H1 (cell line): ENCODE data around the gene GADD45A. TPM values are rescaled to one million over a fixed set of nuclear protein-coding genes. Genes with fewer than 3 reads are reported as not detected.

Experiments
- CTCF ChIA-PET: fragments of 300-600 bp; sonication (Branson Sonifier 250); formaldehyde crosslinking; loops from one replicate; lab custom pipeline; 2021; ENCODE audit not compliant: partially characterized antibody; lab: Charles Lee
- POLR2A ChIA-PET: fragments of 300-600 bp; sonication (Branson Sonifier 250); formaldehyde crosslinking; loops from one replicate; lab custom pipeline; 2021; ENCODE audit warnings: inconsistent platforms; ENCODE audit not compliant: partially characterized antibody; lab: Charles Lee
- DNase-seq, 2 experiments: peaks; one replicate each; pipeline versions ENCODE4 v3.0.0 to v3.0.0-alpha.2; 2010 to 2022; ENCODE audit warnings: low spot score in 2 of 2, low read depth in 1 of 2, mixed read lengths in 1 of 2
- FAIRE-seq: peaks from 2 replicates; lab custom pipeline; 2011; peaks lifted over from hg19 to GRCh38; lab: Jason Lieb, UNC
- H2AFZ ChIP-seq: 2 replicates; pipeline ENCODE4 v1.8.1; 2012; ENCODE audit warnings: low read length, inconsistent platforms
- H2AK5ac ChIP-seq: 2 replicates; pipeline ENCODE4 v1.6.1; 2013; ENCODE audit warnings: low read depth, low read length
- H2BK120ac ChIP-seq: replicated peaks from 2 replicates; pipeline ENCODE3; 2013; ENCODE audit warnings: low read depth, low read length, inconsistent platforms
- H2BK12ac ChIP-seq: 2 replicates; pipeline ENCODE4 v1.6.1; 2013; ENCODE audit warnings: low read depth, low read length
- H2BK15ac ChIP-seq: 2 replicates; pipeline ENCODE4 v1.6.1; 2013; ENCODE audit warnings: low read length
- H2BK20ac ChIP-seq: 2 replicates; pipeline ENCODE4 v1.6.1; 2013; ENCODE audit warnings: low read length
- H2BK5ac ChIP-seq: 2 replicates; pipeline ENCODE4 v1.6.1; 2013; ENCODE audit warnings: low read depth, low read length
- H3K14ac ChIP-seq: 2 replicates; pipeline ENCODE4 v1.6.1; 2013; ENCODE audit warnings: inconsistent platforms; ENCODE audit not compliant: insufficient read length
- H3K18ac ChIP-seq: 2 replicates; pipeline ENCODE4 v1.6.1; 2013; ENCODE audit warnings: low read length; ENCODE audit errors: extremely low read depth
- H3K23ac ChIP-seq: 2 replicates; pipeline ENCODE4 v1.6.1; 2013; ENCODE audit warnings: inconsistent platforms; ENCODE audit not compliant: insufficient read length
- H3K23me2 ChIP-seq: 2 replicates; pipeline ENCODE4 v1.6.1; 2013; ENCODE audit warnings: low read depth, low read length
- H3K27ac ChIP-seq: 2 replicates; pipeline ENCODE4 v1.6.1; 2011; ENCODE audit warnings: low read depth, low read length, inconsistent platforms
- H3K27me3 ChIP-seq, 4 experiments: replicated peaks in 1 of 4; 1 replicate in 1 of 4; 2 replicates in 3 of 4; pipeline versions ENCODE4 v1.6.1 to v1.8.1; 2011 to 2013; ENCODE audit warnings: low read length in 3 of 4, mild to moderate bottlenecking in 3 of 4, inconsistent platforms in 2 of 4, mixed read lengths in 2 of 4, moderate library complexity in 1 of 4; ENCODE audit not compliant: control insufficient read depth in 3 of 4, insufficient read depth in 3 of 4; ENCODE audit errors: extremely low read depth in 1 of 4
- H3K36me3 ChIP-seq, 4 experiments: 2 replicates each; pipeline versions ENCODE4 v1.6.1 to v1.8.1; 2011 to 2013; ENCODE audit warnings: mild to moderate bottlenecking in 4 of 4, low read length in 3 of 4, moderate library complexity in 2 of 4, control low read depth in 1 of 4, inconsistent platforms in 1 of 4; ENCODE audit not compliant: insufficient read depth in 4 of 4, control insufficient read depth in 2 of 4
- H3K4ac ChIP-seq: replicated peaks from 2 replicates; pipeline ENCODE3; 2013; ENCODE audit warnings: low read length, low read depth, mixed read lengths, inconsistent platforms; ENCODE audit not compliant: insufficient read length
- H3K4me1 ChIP-seq, 4 experiments: replicated peaks in 1 of 4; 1 replicate in 1 of 4; 2 replicates in 3 of 4; pipeline versions ENCODE4 v1.6.1 to v1.8.1; 2011 to 2013; ENCODE audit warnings: low read length in 3 of 4, inconsistent platforms in 2 of 4, mixed read lengths in 1 of 4; ENCODE audit not compliant: insufficient read depth in 4 of 4, control insufficient read depth in 3 of 4
- H3K4me2 ChIP-seq, 2 experiments: 2 replicates each; pipeline versions ENCODE4 v1.6.1 to v1.8.1; 2011 to 2013; ENCODE audit warnings: low read depth in 2 of 2, low read length in 2 of 2, control low read depth in 1 of 2, inconsistent platforms in 1 of 2, mild to moderate bottlenecking in 1 of 2; ENCODE audit not compliant: insufficient read depth in 1 of 2
- H3K4me3 ChIP-seq, 4 experiments: fragments of 200-600, 300-600 bp in 1 of 4; sonication (generic), shearing (Covaris generic), sonication (Bioruptor Twin) in 1 of 4; 2 replicates each; pipeline versions ENCODE4 v1.5.1 to v1.8.1; 2011 to 2016; ENCODE audit warnings: low read length in 4 of 4, low read depth in 3 of 4, control low read depth in 2 of 4, inconsistent platforms in 2 of 4, mild to moderate bottlenecking in 2 of 4, mixed read lengths in 1 of 4, moderate library complexity in 1 of 4; ENCODE audit not compliant: insufficient read depth in 2 of 4; ENCODE audit errors: extremely low read depth in 1 of 4
- H3K56ac ChIP-seq: replicated peaks from 2 replicates; pipeline ENCODE3; 2013; ENCODE audit warnings: low read depth, mild to moderate bottlenecking, mixed read lengths, low read length, inconsistent platforms; ENCODE audit not compliant: insufficient read length
- H3K79me1 ChIP-seq: 2 replicates; pipeline ENCODE4 v1.6.1; 2013; ENCODE audit warnings: low read depth, low read length, control low read depth
- H3K79me2 ChIP-seq, 2 experiments: 2 replicates each; pipeline versions ENCODE4 v1.6.1 to v1.8.1; 2012 to 2013; ENCODE audit warnings: low read length in 2 of 2, mild to moderate bottlenecking in 2 of 2, inconsistent platforms in 1 of 2; ENCODE audit not compliant: insufficient read depth in 2 of 2, control insufficient read depth in 1 of 2
- H3K9ac ChIP-seq, 4 experiments: replicated peaks in 1 of 4; 1 replicate in 1 of 4; 2 replicates in 3 of 4; pipeline versions ENCODE4 v1.6.1 to v1.8.1; 2011 to 2013; ENCODE audit warnings: low read depth in 3 of 4, low read length in 3 of 4, control low read depth in 2 of 4, mild to moderate bottlenecking in 2 of 4, moderate library complexity in 2 of 4, inconsistent platforms in 1 of 4; ENCODE audit errors: extremely low read depth in 1 of 4
- H3K9me3 ChIP-seq, 2 experiments: 2 replicates each; pipeline versions ENCODE4 v1.6.1 to v1.8.1; 2012 to 2013; ENCODE audit warnings: mild to moderate bottlenecking in 2 of 2, moderate library complexity in 2 of 2, control low read depth in 1 of 2, inconsistent platforms in 1 of 2, low read depth in 1 of 2, low read length in 1 of 2, mixed read lengths in 1 of 2; ENCODE audit not compliant: insufficient read depth in 2 of 2
- H4K20me1 ChIP-seq, 2 experiments: replicated peaks in 1 of 2; 2 replicates each; pipeline versions ENCODE3 to v1.8.1; 2011 to 2013; ENCODE audit warnings: inconsistent platforms in 2 of 2, low read length in 2 of 2, mild to moderate bottlenecking in 1 of 2; ENCODE audit not compliant: insufficient read depth in 2 of 2, control insufficient read depth in 1 of 2
- H4K5ac ChIP-seq: 2 replicates; pipeline ENCODE4 v1.6.1; 2013; ENCODE audit warnings: low read length, low read depth, mixed read lengths, inconsistent platforms; ENCODE audit not compliant: insufficient read length
- H4K8ac ChIP-seq: 2 replicates; pipeline ENCODE4 v1.8.0; 2013; ENCODE audit warnings: mild to moderate bottlenecking, moderate library complexity, low read length, inconsistent platforms; ENCODE audit not compliant: insufficient read depth; ENCODE audit errors: extremely low read depth
- H4K91ac ChIP-seq: replicated peaks from 2 replicates; pipeline ENCODE3; 2013; ENCODE audit warnings: low read length, mixed read lengths, inconsistent platforms; ENCODE audit not compliant: insufficient read length
- CBX5 ChIP-seq: fragments of 300-800, 300-1000 bp; sonication (generic); IDR thresholded peaks from 2 replicates; pipeline ENCODE4 v1.7.1; 2016; ENCODE audit warnings: antibody characterized with exemption, low read length, low read depth
- GTF2F1 ChIP-seq: IDR thresholded peaks from 2 replicates; pipeline ENCODE4 v1.6.1; 2012; ENCODE audit warnings: low read depth, low read length, improper control_type of control experiment, borderline replicate concordance
- KDM1A ChIP-seq: fragments of 200-600, 300-600 bp; sonication (generic); IDR thresholded peaks from 2 replicates; pipeline ENCODE4 v1.7.1; 2016; ENCODE audit warnings: mild to moderate bottlenecking, low read length, borderline replicate concordance
- KDM5A ChIP-seq: fragments of 200-600 bp; IDR thresholded peaks from 2 replicates; pipeline ENCODE4 v1.7.1; 2012; ENCODE audit warnings: mild to moderate bottlenecking, low read length, inconsistent platforms, mixed read lengths
- RXRA ChIP-seq: IDR thresholded peaks from 2 replicates; pipeline ENCODE4 v1.6.1; 2011; ENCODE audit warnings: low read depth, mild to moderate bottlenecking, low read length, moderate library complexity; ENCODE audit not compliant: insufficient read depth
- SIN3A ChIP-seq, 2 experiments: IDR thresholded peaks in 1 of 2; conservative IDR thresholded peaks in 1 of 2; 2 replicates each; pipeline ENCODE4 v1.6.1; 2011 to 2012; ENCODE audit warnings: low read length in 2 of 2, improper control_type of control experiment in 1 of 2, low read depth in 1 of 2, mild to moderate bottlenecking in 1 of 2
- TAF7 ChIP-seq: optimal IDR thresholded peaks from 2 replicates; pipeline ENCODE3; 2011; ENCODE audit warnings: low read depth, mild to moderate bottlenecking, inconsistent platforms, low read length, moderate library complexity, borderline replicate concordance
- TEAD4 ChIP-seq: IDR thresholded peaks from 2 replicates; pipeline ENCODE4 v1.6.1; 2012; ENCODE audit warnings: low read depth, low read length, inconsistent platforms, mixed read lengths
- WGBS, 2 experiments: shearing (Covaris generic) in 1 of 2; methylation state at CpG; one replicate each; pipeline versions ENCODE4 v1.1.6 to v1.1.7; 2013 to 2015; ENCODE audit warnings: low lambda C conversion rate in 2 of 2, mixed read lengths in 2 of 2, inconsistent platforms in 1 of 2, low coverage in 1 of 2, missing lambda C conversion rate in 1 of 2; ENCODE audit not compliant: insufficient replicate concordance in 2 of 2, insufficient coverage in 1 of 2, insufficient read length in 1 of 2; ENCODE audit errors: extremely low coverage in 1 of 2, missing lambda C conversion rate in 1 of 2; 5-methylcytosine and 5-hydroxymethylcytosine counted together
- polyA plus RNA-seq, 7 experiments: library from polyadenylated mRNA; depleted of rRNA in 3 of 7; stranded (reverse) in 5 of 7; unstranded in 2 of 7; fragments of >200 nt in 5 of 7; fragments of 200-250 nt in 2 of 7; gene quantifications; 1 replicate in 5 of 7; 2 replicates in 1 of 7; 4 replicates in 1 of 7; pipeline versions ENCODE4 v1.2.1 to v1.2.3, GENCODE V29; 2011 to 2013; ENCODE audit warnings: missing spikeins in 2 of 7, mixed read lengths in 2 of 7
- total RNA-seq: library from RNA; stranded (reverse); fragmentation: NEBNext Ultra II Directional; extraction: Animal tissue kit (Norgen Biotek cat#: 25700); gene quantifications from 2 replicates; pipeline ENCODE4 v1.2.1, GENCODE V29; 2021
- TF ChIP-seq, protein P1 (sequence below), 3 experiments: IDR thresholded peaks; 1 replicate in 2 of 3; 2 replicates in 1 of 3; pipeline versions ENCODE4 v1.5.1 to v1.6.1; 2011; ENCODE audit warnings: low read length in 3 of 3, mild to moderate bottlenecking in 3 of 3, inconsistent platforms in 2 of 3, low read depth in 1 of 3, moderate library complexity in 1 of 3; ENCODE audit not compliant: insufficient read depth in 1 of 3; ENCODE audit errors: control extremely low read depth in 1 of 3

Gene GADD45A
- total and polyA plus RNA-seq, 2 of the 8 experiments (the other 6 are each of a cell fraction or from before 2014, with no cell fraction given) = 7.6 to 15.6 TPM

DNA sequence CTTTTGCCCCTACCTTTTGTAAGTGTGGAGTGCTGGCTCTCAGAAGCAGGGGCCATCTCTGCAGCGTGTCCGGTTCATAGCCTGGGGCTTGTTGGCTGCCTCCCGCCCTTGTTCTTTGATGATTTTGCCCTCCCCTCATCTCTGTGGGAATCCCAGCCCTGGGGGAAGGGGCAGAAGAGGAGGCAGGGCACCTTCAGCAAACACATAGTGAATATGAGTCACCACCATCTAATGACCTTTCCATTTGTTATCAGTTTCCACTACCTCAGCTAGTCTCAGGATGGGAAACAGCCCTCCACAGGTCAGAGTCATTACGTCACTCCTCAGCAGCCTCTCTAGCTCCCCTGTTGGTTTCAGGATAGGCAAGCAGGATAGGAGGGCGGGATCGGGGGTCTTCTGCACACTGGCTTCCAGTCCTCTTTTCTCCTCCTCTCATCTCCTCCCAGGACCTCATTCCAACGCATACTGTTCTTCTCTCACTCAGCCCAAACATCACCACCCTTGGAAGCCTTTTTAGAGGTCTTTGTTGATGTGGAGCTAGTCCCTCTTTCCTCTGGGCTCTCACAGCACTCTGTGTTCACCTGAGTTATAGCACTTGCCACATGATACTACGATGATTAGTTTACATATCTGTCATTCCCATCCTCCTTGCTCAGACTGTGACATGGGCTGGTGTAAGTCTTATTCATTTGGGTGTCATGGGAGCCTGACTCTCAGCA is 15.8 kb downstream of the GADD45A start:
- Histone ChIP-seq H2AK5ac (0 out of 2 replicates have a peak overlapping the region, but pooled peaks have one; percentile 20), H2BK15ac (no peak overlapping the region), H2AFZ (no peak overlapping the region), H3K79me1 (no peaks in the 10 kb centered on the region), H3K79me2 (no peaks in the 10 kb centered on the region), H4K91ac (no peak overlapping the region), H3K14ac (no peak overlapping the region), H2BK120ac (no peak overlapping the region), H2BK20ac (no peak overlapping the region), H3K4me1 (peaks cover 0 to 3% (median 0%) of the 10 kb centered on the region in 4 experiments; a peak in 2 of 7 replicates), H3K23ac (no peak overlapping the region), H4K20me1 (no peaks in the 10 kb centered on the region), H2BK5ac (no peak overlapping the region), H3K9me3 (no peaks in the 10 kb centered on the region), H2BK12ac (no peak overlapping the region), H3K4me2 (no peak overlapping the region), H3K18ac (no peak overlapping the region), H3K4ac (no peak overlapping the region), H3K36me3 (no peaks in the 10 kb centered on the region; a peak in 1 of 8 replicates), H4K8ac (0 out of 2 replicates have a peak overlapping the region, but pooled peaks have one; percentile 47), H3K4me3 (no peak overlapping the region), H3K27ac (no peak overlapping the region), H3K23me2 (no peaks in the 10 kb centered on the region), H4K5ac (no peak overlapping the region), H3K56ac (no peak overlapping the region), H3K27me3 (no peaks in the 10 kb centered on the region), H3K9ac (no peak overlapping the region)
- ChIA-PET CTCF (interaction anchor here (0.6 to 2.7 kb wide), 23 partner anchors 8 to 172 kb away, joined by 3 to 12 read pairs (median 4); no protein-coding TSS in a partner anchor), POLR2A (interaction anchor here (0.9 to 1.7 kb wide), 3 partner anchors 12 to 16 kb away, joined by 4 to 6 read pairs (median 5); partner anchors contain the start of gene GADD45A)
- FAIRE-seq = peak; percentile 7
- WGBS, 2 experiments = 85% methylated on average over 8 of the region's 8 CpGs; no CpG with 5 or more reads in 1 of the 2 experiments
- peak in 1 of 2 experiments; percentile 31 for DNase-seq
- no peak for TF ChIP-seq SIN3A (conservative IDR thresholded peaks at IDR 0.05 in 1 of 2, IDR thresholded peaks at IDR 0.05 in 1 of 2; ENCODE audit: low read depth in 1 of 2, low read length in 2 of 2)
- TF ChIP-seq, protein P1, sequence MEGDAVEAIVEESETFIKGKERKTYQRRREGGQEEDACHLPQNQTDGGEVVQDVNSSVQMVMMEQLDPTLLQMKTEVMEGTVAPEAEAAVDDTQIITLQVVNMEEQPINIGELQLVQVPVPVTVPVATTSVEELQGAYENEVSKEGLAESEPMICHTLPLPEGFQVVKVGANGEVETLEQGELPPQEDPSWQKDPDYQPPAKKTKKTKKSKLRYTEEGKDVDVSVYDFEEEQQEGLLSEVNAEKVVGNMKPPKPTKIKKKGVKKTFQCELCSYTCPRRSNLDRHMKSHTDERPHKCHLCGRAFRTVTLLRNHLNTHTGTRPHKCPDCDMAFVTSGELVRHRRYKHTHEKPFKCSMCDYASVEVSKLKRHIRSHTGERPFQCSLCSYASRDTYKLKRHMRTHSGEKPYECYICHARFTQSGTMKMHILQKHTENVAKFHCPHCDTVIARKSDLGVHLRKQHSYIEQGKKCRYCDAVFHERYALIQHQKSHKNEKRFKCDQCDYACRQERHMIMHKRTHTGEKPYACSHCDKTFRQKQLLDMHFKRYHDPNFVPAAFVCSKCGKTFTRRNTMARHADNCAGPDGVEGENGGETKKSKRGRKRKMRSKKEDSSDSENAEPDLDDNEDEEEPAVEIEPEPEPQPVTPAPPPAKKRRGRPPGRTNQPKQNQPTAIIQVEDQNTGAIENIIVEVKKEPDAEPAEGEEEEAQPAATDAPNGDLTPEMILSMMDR (IDR thresholded peaks at IDR 0.05; ENCODE audit: control extremely low read depth in 1 of 3, insufficient read depth in 1 of 3, low read depth in 1 of 3, low read length in 3 of 3) = peak; percentile 50 to 61 (median 52)
- TF ChIP-seq TAF7 = no peak
- TF ChIP-seq KDM1A = no peak
- TF ChIP-seq GTF2F1 = no peak
- no peak for TF ChIP-seq CBX5
- TF ChIP-seq TEAD4 = no peak
- no peak for TF ChIP-seq KDM5A
- no peak for TF ChIP-seq RXRA
